Measurements from ENCODE around the gene BPHL. TPM values are rescaled to one million over a fixed set of nuclear protein-coding genes. Genes with fewer than 3 reads are reported as not detected.

Gene BPHL
- total and polyA plus RNA-seq, 2 experiments from 2014 or later: 22.8 to 45.5 TPM

GRCh38 chr6:3165631-3166534 lies 47.4 kb downstream of the BPHL start:
- peak; percentile 40 for ATAC-seq
- no peak overlapping the region for H2AFZ ChIP-seq
- H3K9me3 Mint-ChIP-seq: peaks cover 8% of the 10 kb centered on the region; the same call in 2 of the 3 replicates
- peak overlapping the region; percentile 83 for H3K27ac Mint-ChIP-seq
- H3K4me2 ChIP-seq: peak overlapping the region; percentile 73
- no peaks in the 10 kb centered on the region for H3K27me3 ChIP-seq (ENCODE audit: insufficient read depth)
- TF ChIP-seq ZNF114 (CRISPR knock-in tag; IDR thresholded peaks at IDR 0.05) (no peak), STAT1 (IDR thresholded peaks at IDR 0.05; ENCODE audit: unreplicated experiment) (no peak), JUNB (IDR thresholded peaks at IDR 0.05; ENCODE audit: unreplicated experiment) (no peak), ZNF462 (CRISPR knock-in tag; IDR thresholded peaks at IDR 0.05) (0 out of 2 replicates have a peak, but pooled peaks have one; percentile 53), ETS1 (IDR thresholded peaks at IDR 0.05) (peak; percentile 44; the same call in 1 of the 2 replicates), EZH2phosphoT487 (IDR thresholded peaks at IDR 0.05; ENCODE audit: unreplicated experiment) (no peak), REST (IDR thresholded peaks at IDR 0.05; ENCODE audit: unreplicated experiment) (no peak), POLR2AphosphoS5 (IDR thresholded peaks at IDR 0.05; ENCODE audit: low read depth) (no peak), NANOG (IDR thresholded peaks at IDR 0.05; ENCODE audit: borderline replicate concordance) (peak; percentile 88), CREB1 (CRISPR knock-in tag; IDR thresholded peaks at IDR 0.05; ENCODE audit: low read depth) (no peak), EZH2 (IDR thresholded peaks at IDR 0.05; ENCODE audit: low read depth, unreplicated experiment) (no peak), ZNF331 (CRISPR knock-in tag; IDR thresholded peaks at IDR 0.05; ENCODE audit: low read depth) (no peak), CTCF (conservative IDR thresholded peaks at IDR 0.05; ENCODE audit: low read depth in 2 of 2) (no peak)
- H3K27me3 Mint-ChIP-seq (ENCODE audit: insufficient read depth, low read depth, poor library complexity): peaks cover 13% of the 10 kb centered on the region
- peak; percentile 83 for DNase-seq (ENCODE audit: low spot score)
- H3K36me3 ChIP-seq (ENCODE audit: insufficient read depth): no peaks in the 10 kb centered on the region
- peaks cover 5% of the 10 kb centered on the region; the same call in 1 of the 2 replicates for H3K79me2 ChIP-seq (replicated peaks; ENCODE audit: insufficient read depth)
- H3K4me1 ChIP-seq (ENCODE audit: insufficient read depth): peaks cover 51% of the 10 kb centered on the region
- peak overlapping the region; percentile 94 for H3K27ac ChIP-seq (ENCODE audit: low read depth)
- peaks cover 25% of the 10 kb centered on the region for H3F3A ChIP-seq (replicated peaks; ENCODE audit: low read depth)
- no peaks in the 10 kb centered on the region for H3K9me2 ChIP-seq (ENCODE audit: insufficient read depth)
- no peaks in the 10 kb centered on the region for H4K20me1 ChIP-seq (replicated peaks; ENCODE audit: insufficient read depth)
- peaks cover 60% of the 10 kb centered on the region for H3K4me1 Mint-ChIP-seq
- peak overlapping the region; percentile 46; the same call in 2 of the 3 replicates for H3K4me3 Mint-ChIP-seq
- peaks cover 5% of the 10 kb centered on the region; the same call in 1 of the 3 replicates for H3K36me3 Mint-ChIP-seq (ENCODE audit: low read depth)
- peak overlapping the region; percentile 35 for H3K4me3 ChIP-seq
